Effector memory CD4-positive, alpha-beta T cell (primary cell): Measurements from ENCODE around the gene TBC1D9.

ENCODE experiments used
- DNase-seq, 3 donors: peaks; one replicate each; pipeline ENCODE4 v3.0.0-alpha.2; 2020
- H3K27ac ChIP-seq: 2 replicates; pipeline ENCODE4 v1.7.0; 2013; ENCODE audit warnings: mild to moderate bottlenecking, low read length, moderate library complexity; ENCODE audit not compliant: insufficient read depth, poor library complexity, severe bottlenecking
- H3K27me3 ChIP-seq: replicated peaks from 2 replicates; pipeline ENCODE4 v1.7.0; 2013; ENCODE audit warnings: mild to moderate bottlenecking, low read length; ENCODE audit not compliant: insufficient read depth, control insufficient read depth, poor library complexity, severe bottlenecking
- H3K36me3 ChIP-seq: 2 replicates; pipeline ENCODE4 v1.7.0; 2013; ENCODE audit warnings: mild to moderate bottlenecking, low read length, moderate library complexity; ENCODE audit not compliant: control insufficient read depth, insufficient read depth
- H3K4me1 ChIP-seq: 2 replicates; pipeline ENCODE4 v1.7.0; 2013; ENCODE audit warnings: low read length, mild to moderate bottlenecking; ENCODE audit not compliant: control insufficient read depth, insufficient read depth, poor library complexity, severe bottlenecking
- H3K4me3 ChIP-seq: 2 replicates; pipeline ENCODE4 v1.7.0; 2013; ENCODE audit warnings: low read length, low read depth, mild to moderate bottlenecking; ENCODE audit not compliant: insufficient read depth, poor library complexity, severe bottlenecking
- H3K9me3 ChIP-seq: 2 replicates; pipeline ENCODE4 v1.7.0; 2013; ENCODE audit warnings: mild to moderate bottlenecking, low read length, moderate library complexity; ENCODE audit not compliant: control insufficient read depth

The TBC1D9 gene

GRCh38 chr4:140662082-140662869, 93.9 kb downstream of the TBC1D9 start:
- no peaks in the 10 kb centered on the region for H3K9me3 ChIP-seq
- no peak overlapping the region for H3K27ac ChIP-seq
- no peaks in the 10 kb centered on the region for H3K4me1 ChIP-seq
- no peaks in the 10 kb centered on the region for H3K27me3 ChIP-seq
- H3K4me3 ChIP-seq, result no peak overlapping the region
- no peak for DNase-seq
- no peaks in the 10 kb centered on the region for H3K36me3 ChIP-seq

- H3K4me1 ChIP-seq, result no peaks in the 10 kb centered on the region
- H3K27ac ChIP-seq, result no peak overlapping the region
- no peak for DNase-seq
- H3K4me3 ChIP-seq, result no peak overlapping the region
- H3K9me3 ChIP-seq, result no peaks in the 10 kb centered on the region
- H3K36me3 ChIP-seq, result no peaks in the 10 kb centered on the region
- no peaks in the 10 kb centered on the region for H3K27me3 ChIP-seq
Observed at GRCh38 chr4:140661550-140661949, 94.6 kb downstream of the TBC1D9 start.

- no peak overlapping the region for H3K27ac ChIP-seq
- H3K4me3 ChIP-seq, result no peak overlapping the region
- DNase-seq, result no peak
- H3K9me3 ChIP-seq, result no peaks in the 10 kb centered on the region
- H3K27me3 ChIP-seq, result no peaks in the 10 kb centered on the region
- no peaks in the 10 kb centered on the region for H3K4me1 ChIP-seq
- H3K36me3 ChIP-seq, result no peaks in the 10 kb centered on the region
Observed at GRCh38 chr4:140659943-140660700, 96.1 kb downstream of the TBC1D9 start.

- Histone ChIP-seq H3K27me3 (no peaks in the 10 kb centered on the region), H3K9me3 (no peaks in the 10 kb centered on the region), H3K27ac (no peak overlapping the region), H3K4me3 (no peak overlapping the region), H3K4me1 (no peaks in the 10 kb centered on the region), H3K36me3 (no peaks in the 10 kb centered on the region)
- DNase-seq, result no peak
Observed at GRCh38 chr4:140654495-140654814, 101.7 kb downstream of the TBC1D9 start.

GRCh38 chr4:140653718-140654494, 102.3 kb downstream of the TBC1D9 start:
- no peak overlapping the region for H3K27ac ChIP-seq

GRCh38 chr4:140652601-140653000, 103.6 kb downstream of the TBC1D9 start:
- no peak overlapping the region for H3K27ac ChIP-seq
- H3K4me3 ChIP-seq, result no peak overlapping the region
- DNase-seq, result no peak
- H3K4me1 ChIP-seq, result no peaks in the 10 kb centered on the region
- H3K9me3 ChIP-seq, result no peaks in the 10 kb centered on the region
- H3K36me3 ChIP-seq, result no peaks in the 10 kb centered on the region
- no peaks in the 10 kb centered on the region for H3K27me3 ChIP-seq

More at GRCh38 chr4:140653718-140654494, 102.3 kb downstream of the TBC1D9 start:
- H3K9me3 ChIP-seq, result no peaks in the 10 kb centered on the region
- H3K36me3 ChIP-seq, result no peaks in the 10 kb centered on the region
- H3K4me1 ChIP-seq, result no peaks in the 10 kb centered on the region
- H3K27me3 ChIP-seq, result no peaks in the 10 kb centered on the region
- no peak for DNase-seq
- H3K4me3 ChIP-seq, result no peak overlapping the region

GRCh38 chr4:140648716-140649308, 107.4 kb downstream of the TBC1D9 start:
- no peak for DNase-seq
- Histone ChIP-seq H3K9me3 (no peaks in the 10 kb centered on the region), H3K4me1 (no peaks in the 10 kb centered on the region), H3K4me3 (no peak overlapping the region), H3K27ac (no peak overlapping the region), H3K36me3 (no peaks in the 10 kb centered on the region), H3K27me3 (no peaks in the 10 kb centered on the region)

GRCh38 chr4:140645614-140646412, 110.4 kb downstream of the TBC1D9 start:
- H3K36me3 ChIP-seq, result no peaks in the 10 kb centered on the region
- DNase-seq, result no peak
- H3K9me3 ChIP-seq, result no peaks in the 10 kb centered on the region
- H3K27me3 ChIP-seq, result no peaks in the 10 kb centered on the region
- H3K4me1 ChIP-seq, result no peaks in the 10 kb centered on the region
- H3K27ac ChIP-seq, result no peak overlapping the region
- H3K4me3 ChIP-seq, result no peak overlapping the region

- Histone ChIP-seq H3K4me3 (no peak overlapping the region), H3K4me1 (no peaks in the 10 kb centered on the region), H3K9me3 (no peaks in the 10 kb centered on the region), H3K36me3 (no peaks in the 10 kb centered on the region), H3K27me3 (no peaks in the 10 kb centered on the region), H3K27ac (no peak overlapping the region)
- no peak for DNase-seq
Observed at GRCh38 chr4:140645196-140645595, 111.0 kb downstream of the TBC1D9 start.
